Brain microvascular endothelial cell (primary cell): ENCODE results near the gene NTRK3.

Source experiments
- DNase-seq: peaks from one replicate; pipeline ENCODE4 v3.0.0-alpha.2; 2020
- H3K27ac ChIP-seq: fragments of 250-450 bp; sonication (Bioruptor Pico); 2 replicates; pipeline ENCODE4 v1.5.1; 2020; ENCODE audit warnings: mild to moderate bottlenecking, moderate library complexity
- H3K27me3 ChIP-seq: fragments of 250-450 bp; sonication (Bioruptor Pico); replicated peaks from 2 replicates; pipeline ENCODE4 v1.5.1; 2020; ENCODE audit warnings: mild to moderate bottlenecking
- H3K36me3 ChIP-seq: fragments of 250-450 bp; sonication (Bioruptor Pico); replicated peaks from 2 replicates; pipeline ENCODE4 v1.5.1; 2020; ENCODE audit warnings: mild to moderate bottlenecking
- H3K4me3 ChIP-seq: 2 replicates; pipeline ENCODE4 v1.5.1; 2011; ENCODE audit warnings: low read depth, mild to moderate bottlenecking, control low read depth, low read length, moderate library complexity
- CTCF ChIP-seq: IDR thresholded peaks from 2 replicates; pipeline ENCODE4 v1.5.1; 2011; ENCODE audit warnings: low read depth, mild to moderate bottlenecking, moderate library complexity, low read length, control low read depth, inconsistent platforms; ENCODE audit errors: missing control alignments
- in situ Hi-C: cut with HindIII; loops from 2 replicates; pipeline ENCODE4 v1.10.0; 2017; ENCODE audit warnings: low sequenced_read_pairs, low pct_ligation_motif_present

NTRK3 gene

GRCh38 chr15:87902772-87903426, 353.6 kb downstream of the NTRK3 start:
- no peak for TF ChIP-seq CTCF
- Histone ChIP-seq H3K4me3 (no peak overlapping the region), H3K27me3 (no peaks in the 10 kb centered on the region), H3K27ac (no peak overlapping the region), H3K36me3 (no peaks in the 10 kb centered on the region)
- peak; percentile 1 for DNase-seq
- in situ Hi-C loops: no loop called here

- no peak overlapping the region for H3K27ac ChIP-seq
- no peak overlapping the region for H3K4me3 ChIP-seq
- no peak for TF ChIP-seq CTCF
- in situ Hi-C loops: no loop called here
- no peaks in the 10 kb centered on the region for H3K27me3 ChIP-seq
- DNase-seq: no peak
- no peaks in the 10 kb centered on the region for H3K36me3 ChIP-seq
Observed at GRCh38 chr15:87901926-87902690, 354.4 kb downstream of the NTRK3 start.

- H3K36me3 ChIP-seq: no peaks in the 10 kb centered on the region
- in situ Hi-C loops: no loop called here
- no peak for DNase-seq
- H3K4me3 ChIP-seq: no peak overlapping the region
- no peak for TF ChIP-seq CTCF
- no peak overlapping the region for H3K27ac ChIP-seq
- H3K27me3 ChIP-seq: no peaks in the 10 kb centered on the region
Observed at GRCh38 chr15:87901008-87901407, 355.5 kb downstream of the NTRK3 start.

- Histone ChIP-seq H3K4me3 (no peak overlapping the region), H3K27ac (no peak overlapping the region), H3K27me3 (no peaks in the 10 kb centered on the region), H3K36me3 (no peaks in the 10 kb centered on the region)
- no peak for TF ChIP-seq CTCF
- in situ Hi-C loops: no loop called here
- DNase-seq: no peak
Observed at GRCh38 chr15:87896936-87897335, 359.6 kb downstream of the NTRK3 start.

- no peak for TF ChIP-seq CTCF
- H3K27me3 ChIP-seq: no peaks in the 10 kb centered on the region
- no peak for DNase-seq
- in situ Hi-C loops: no loop called here
- no peak overlapping the region for H3K4me3 ChIP-seq
- H3K27ac ChIP-seq: no peak overlapping the region
- H3K36me3 ChIP-seq: no peaks in the 10 kb centered on the region
Observed at GRCh38 chr15:87887177-87887576, 369.4 kb downstream of the NTRK3 start.

GRCh38 chr15:87881026-87881425, 375.5 kb downstream of the NTRK3 start:
- in situ Hi-C loops: no loop called here
- no peak for TF ChIP-seq CTCF
- no peak overlapping the region for H3K4me3 ChIP-seq
- DNase-seq: no peak
- H3K36me3 ChIP-seq: no peaks in the 10 kb centered on the region
- H3K27ac ChIP-seq: no peak overlapping the region
- no peaks in the 10 kb centered on the region for H3K27me3 ChIP-seq
